ENCODE results near the gene LRRC4C. TPM values are rescaled to one million over a fixed set of nuclear protein-coding genes. Genes with fewer than 3 reads are reported as not detected.

The LRRC4C gene
- total RNA-seq, 1 donor from 2014 or later = 1.2 TPM

DNA sequence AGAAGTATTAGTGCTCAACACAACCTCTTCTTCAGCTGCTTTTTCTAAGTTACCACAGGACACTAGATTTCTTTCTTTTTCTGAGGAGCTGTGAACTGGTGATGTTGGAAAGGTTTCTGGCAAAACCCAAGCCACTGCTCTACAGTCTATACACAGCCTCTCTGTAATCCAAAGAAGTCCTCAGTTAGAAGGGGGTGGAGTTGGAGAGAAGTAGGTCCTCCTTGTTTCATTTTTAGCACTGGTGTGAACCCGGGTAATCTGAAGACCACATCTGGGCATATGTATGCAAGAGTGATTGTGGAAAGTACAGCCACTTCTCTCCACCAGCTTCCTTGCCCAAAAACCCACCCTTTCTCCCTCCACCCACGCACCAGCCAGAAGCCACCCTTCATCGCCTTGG is 1168.1 kb downstream of the LRRC4C start:
- peaks cover 8% of the 10 kb centered on the region for H3K27me3 Mint-ChIP-seq (ENCODE audit: unreplicated experiment)
- TF ChIP-seq, protein P1, sequence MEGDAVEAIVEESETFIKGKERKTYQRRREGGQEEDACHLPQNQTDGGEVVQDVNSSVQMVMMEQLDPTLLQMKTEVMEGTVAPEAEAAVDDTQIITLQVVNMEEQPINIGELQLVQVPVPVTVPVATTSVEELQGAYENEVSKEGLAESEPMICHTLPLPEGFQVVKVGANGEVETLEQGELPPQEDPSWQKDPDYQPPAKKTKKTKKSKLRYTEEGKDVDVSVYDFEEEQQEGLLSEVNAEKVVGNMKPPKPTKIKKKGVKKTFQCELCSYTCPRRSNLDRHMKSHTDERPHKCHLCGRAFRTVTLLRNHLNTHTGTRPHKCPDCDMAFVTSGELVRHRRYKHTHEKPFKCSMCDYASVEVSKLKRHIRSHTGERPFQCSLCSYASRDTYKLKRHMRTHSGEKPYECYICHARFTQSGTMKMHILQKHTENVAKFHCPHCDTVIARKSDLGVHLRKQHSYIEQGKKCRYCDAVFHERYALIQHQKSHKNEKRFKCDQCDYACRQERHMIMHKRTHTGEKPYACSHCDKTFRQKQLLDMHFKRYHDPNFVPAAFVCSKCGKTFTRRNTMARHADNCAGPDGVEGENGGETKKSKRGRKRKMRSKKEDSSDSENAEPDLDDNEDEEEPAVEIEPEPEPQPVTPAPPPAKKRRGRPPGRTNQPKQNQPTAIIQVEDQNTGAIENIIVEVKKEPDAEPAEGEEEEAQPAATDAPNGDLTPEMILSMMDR (IDR thresholded peaks at IDR 0.05; ENCODE audit: unreplicated experiment) = no peak
- H3K9me3 Mint-ChIP-seq (ENCODE audit: unreplicated experiment) = no peaks in the 10 kb centered on the region
- no peak overlapping the region for H3K27ac Mint-ChIP-seq (ENCODE audit: unreplicated experiment)
- no peaks in the 10 kb centered on the region for H3K36me3 Mint-ChIP-seq (ENCODE audit: low read depth, unreplicated experiment)
- H3K4me3 Mint-ChIP-seq (ENCODE audit: unreplicated experiment) = no peak overlapping the region
- no peak for DNase-seq (ENCODE audit: low spot score)
- peaks cover 4% of the 10 kb centered on the region for H3K4me1 Mint-ChIP-seq (ENCODE audit: unreplicated experiment)

DNA sequence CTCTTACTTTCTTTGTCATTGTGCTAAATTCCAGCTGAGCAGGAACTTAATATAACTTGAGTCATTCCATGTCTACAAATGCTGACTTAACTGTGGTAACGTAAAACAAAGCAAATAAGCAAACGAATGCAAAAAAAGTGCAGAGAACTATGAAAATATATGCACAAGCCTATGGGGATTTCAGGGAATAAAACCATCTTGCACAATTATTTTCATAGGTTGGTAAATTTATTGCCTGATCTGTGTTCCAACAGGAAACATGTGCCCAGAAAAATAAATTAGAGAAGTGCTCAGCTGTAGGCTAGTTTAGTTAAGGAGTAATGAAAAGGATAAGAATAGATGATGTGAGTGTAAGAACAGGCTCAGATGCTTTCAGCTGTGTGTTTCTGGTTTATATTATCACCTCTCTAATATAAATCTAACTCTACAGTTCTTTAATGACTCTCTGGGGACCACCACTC is 1169.3 kb downstream of the LRRC4C start:
- no peak for DNase-seq (ENCODE audit: low spot score)
- TF ChIP-seq, protein P1 (IDR thresholded peaks at IDR 0.05; ENCODE audit: unreplicated experiment) = no peak
- Mint-ChIP-seq H3K27ac (ENCODE audit: unreplicated experiment) (no peak overlapping the region), H3K36me3 (ENCODE audit: low read depth, unreplicated experiment) (no peaks in the 10 kb centered on the region), H3K9me3 (ENCODE audit: unreplicated experiment) (no peaks in the 10 kb centered on the region), H3K4me1 (ENCODE audit: unreplicated experiment) (peaks cover 4% of the 10 kb centered on the region), H3K27me3 (ENCODE audit: unreplicated experiment) (peaks cover 8% of the 10 kb centered on the region), H3K4me3 (ENCODE audit: unreplicated experiment) (no peak overlapping the region)

DNA sequence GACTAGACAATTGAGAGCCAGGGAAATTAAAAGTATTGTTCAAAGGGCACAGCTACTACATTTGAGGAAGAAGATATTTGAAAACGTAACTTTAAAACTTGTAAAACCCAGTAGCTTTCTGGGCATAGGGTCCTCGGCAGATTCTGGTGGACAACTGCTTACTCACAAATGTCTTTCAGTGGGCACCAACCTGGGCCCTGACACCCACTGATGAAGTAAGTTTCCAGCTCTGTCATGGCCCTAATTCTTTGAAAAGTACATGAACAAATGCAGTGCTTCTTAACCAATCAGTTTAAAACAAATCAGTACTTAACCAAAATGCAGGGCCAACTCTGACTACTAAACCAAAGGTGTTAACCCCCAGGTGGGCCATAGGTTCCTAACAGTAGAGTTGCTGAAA is 1170.1 kb downstream of the LRRC4C start:
- Mint-ChIP-seq H3K9me3 (ENCODE audit: unreplicated experiment) (no peaks in the 10 kb centered on the region), H3K36me3 (ENCODE audit: low read depth, unreplicated experiment) (no peaks in the 10 kb centered on the region), H3K4me1 (ENCODE audit: unreplicated experiment) (peaks cover 7% of the 10 kb centered on the region), H3K27ac (ENCODE audit: unreplicated experiment) (no peak overlapping the region), H3K4me3 (ENCODE audit: unreplicated experiment) (no peak overlapping the region), H3K27me3 (ENCODE audit: unreplicated experiment) (peaks cover 8% of the 10 kb centered on the region)
- no peak for DNase-seq (ENCODE audit: low spot score)
- TF ChIP-seq, protein P1 (IDR thresholded peaks at IDR 0.05; ENCODE audit: unreplicated experiment) = no peak

DNA sequence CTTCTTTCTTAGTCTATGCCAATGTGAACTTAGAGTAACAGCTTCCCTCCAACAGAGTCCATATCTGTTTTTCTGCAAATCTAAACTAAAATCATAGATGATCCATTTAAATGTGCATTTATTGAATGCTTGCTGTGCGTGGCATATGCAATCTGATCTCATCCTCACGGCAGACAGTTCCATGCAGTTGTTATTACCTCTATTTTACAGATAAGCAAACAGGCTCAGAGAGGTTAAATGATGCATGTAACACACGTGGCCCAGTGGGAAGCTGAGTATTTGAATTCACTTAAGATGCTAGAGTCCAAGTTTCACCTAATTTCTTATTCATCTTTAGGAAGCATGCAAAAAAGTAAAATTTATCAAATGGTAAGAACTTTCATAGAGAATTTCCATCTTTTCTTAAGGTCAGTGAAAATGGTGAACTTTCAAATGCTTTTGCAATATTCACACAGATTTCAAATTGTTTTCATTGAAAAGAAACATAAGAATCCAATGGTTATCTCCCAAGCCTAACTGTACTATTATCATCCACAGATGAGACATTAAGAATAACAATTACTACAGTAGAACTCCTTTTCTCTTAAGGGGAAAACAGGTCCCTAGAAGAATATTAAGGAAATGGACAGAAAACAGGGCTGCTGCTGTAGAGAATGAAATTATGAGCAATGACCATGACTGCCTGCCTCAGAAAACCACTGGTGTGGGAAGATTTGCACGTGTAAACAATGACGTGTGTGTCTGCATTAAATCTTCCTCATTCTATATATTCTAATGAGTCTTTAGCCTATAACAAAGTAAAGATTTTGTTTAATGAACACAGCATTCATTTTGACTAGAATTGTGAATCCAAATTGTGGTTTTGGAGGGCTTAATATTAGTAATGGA is 1171.3 kb downstream of the LRRC4C start:
- Mint-ChIP-seq H3K4me1 (ENCODE audit: unreplicated experiment) (peaks cover 7% of the 10 kb centered on the region), H3K27me3 (ENCODE audit: unreplicated experiment) (peaks cover 8% of the 10 kb centered on the region), H3K27ac (ENCODE audit: unreplicated experiment) (no peak overlapping the region), H3K4me3 (ENCODE audit: unreplicated experiment) (no peak overlapping the region), H3K9me3 (ENCODE audit: unreplicated experiment) (no peaks in the 10 kb centered on the region), H3K36me3 (ENCODE audit: low read depth, unreplicated experiment) (no peaks in the 10 kb centered on the region)
- DNase-seq (ENCODE audit: low spot score) = no peak
- TF ChIP-seq, protein P1 (IDR thresholded peaks at IDR 0.05; ENCODE audit: unreplicated experiment) = no peak

DNA sequence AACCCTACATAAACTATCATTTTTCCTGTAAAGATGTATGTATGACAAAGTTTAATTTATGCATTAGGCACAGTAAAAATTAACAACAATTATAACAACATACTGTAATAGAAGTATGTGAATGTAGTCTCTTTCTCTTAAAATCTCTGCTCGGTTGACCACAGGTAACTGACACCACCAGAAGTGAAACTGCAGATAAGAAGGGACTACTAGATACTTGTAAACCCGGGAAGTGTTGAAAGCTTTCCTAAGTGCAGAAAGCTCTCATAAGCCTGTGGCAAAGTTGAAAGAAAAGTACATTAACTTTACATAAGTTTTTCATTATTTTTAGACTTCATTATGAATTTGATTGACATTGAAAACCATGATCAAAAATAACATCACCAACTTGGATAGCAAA is 1173.3 kb downstream of the LRRC4C start:
- TF ChIP-seq, protein P1 (IDR thresholded peaks at IDR 0.05; ENCODE audit: unreplicated experiment) = no peak
- Mint-ChIP-seq H3K4me3 (ENCODE audit: unreplicated experiment) (no peak overlapping the region), H3K36me3 (ENCODE audit: low read depth, unreplicated experiment) (no peaks in the 10 kb centered on the region), H3K9me3 (ENCODE audit: unreplicated experiment) (no peaks in the 10 kb centered on the region), H3K27me3 (ENCODE audit: unreplicated experiment) (peaks cover 4% of the 10 kb centered on the region), H3K27ac (ENCODE audit: unreplicated experiment) (no peak overlapping the region), H3K4me1 (ENCODE audit: unreplicated experiment) (peaks cover 2% of the 10 kb centered on the region)
- DNase-seq (ENCODE audit: low spot score) = no peak
